ENCODE measurements around the gene HCN2. TPM values are rescaled to one million over a fixed set of nuclear protein-coding genes. Genes with fewer than 3 reads are reported as not detected.

Gene HCN2
- total RNA-seq, 1 experiment from 2014 or later, result 0.04 TPM

DNA sequence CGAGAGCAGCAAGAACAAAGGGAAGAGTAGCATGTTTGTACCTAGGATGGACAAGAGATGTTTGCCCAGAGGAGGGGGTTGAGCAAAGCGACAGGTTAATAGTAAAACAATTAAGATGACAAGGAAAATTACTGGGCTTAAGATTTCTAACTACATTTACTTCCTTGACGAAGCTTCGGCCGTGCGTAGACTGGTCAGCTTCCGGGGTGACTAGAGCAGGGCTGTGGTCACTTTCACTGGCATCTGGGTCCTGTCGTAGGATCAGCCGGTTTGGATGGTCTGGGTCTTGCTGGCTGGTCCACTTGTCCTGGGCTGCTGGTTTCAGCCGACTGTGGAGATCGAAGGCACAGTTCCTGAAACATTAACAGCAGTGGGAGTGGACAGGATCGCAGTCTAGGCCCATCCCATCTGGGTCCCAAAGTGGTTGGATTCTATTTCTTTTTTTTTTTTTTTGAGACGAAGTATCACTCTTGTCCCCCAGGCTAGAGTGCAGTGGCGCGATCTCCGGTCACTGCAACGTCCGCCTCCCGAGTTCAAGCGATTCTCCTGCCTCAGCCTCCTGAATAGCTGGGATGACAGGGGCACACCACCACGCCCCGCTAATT lies 22.3 kb upstream of the HCN2 start:
- DNase-seq (no peak), ATAC-seq (no peak)
- H3K9me2 ChIP-seq (replicated peaks; ENCODE audit: low read length), result no peaks in the 10 kb centered on the region
- H3K9me3 ChIP-seq (ENCODE audit: low read length), result no peaks in the 10 kb centered on the region
- TF ChIP-seq EZH2phosphoT487 (IDR thresholded peaks at IDR 0.05; ENCODE audit: borderline replicate concordance, low read length), result no peak
- TF ChIP-seq, protein P1, sequence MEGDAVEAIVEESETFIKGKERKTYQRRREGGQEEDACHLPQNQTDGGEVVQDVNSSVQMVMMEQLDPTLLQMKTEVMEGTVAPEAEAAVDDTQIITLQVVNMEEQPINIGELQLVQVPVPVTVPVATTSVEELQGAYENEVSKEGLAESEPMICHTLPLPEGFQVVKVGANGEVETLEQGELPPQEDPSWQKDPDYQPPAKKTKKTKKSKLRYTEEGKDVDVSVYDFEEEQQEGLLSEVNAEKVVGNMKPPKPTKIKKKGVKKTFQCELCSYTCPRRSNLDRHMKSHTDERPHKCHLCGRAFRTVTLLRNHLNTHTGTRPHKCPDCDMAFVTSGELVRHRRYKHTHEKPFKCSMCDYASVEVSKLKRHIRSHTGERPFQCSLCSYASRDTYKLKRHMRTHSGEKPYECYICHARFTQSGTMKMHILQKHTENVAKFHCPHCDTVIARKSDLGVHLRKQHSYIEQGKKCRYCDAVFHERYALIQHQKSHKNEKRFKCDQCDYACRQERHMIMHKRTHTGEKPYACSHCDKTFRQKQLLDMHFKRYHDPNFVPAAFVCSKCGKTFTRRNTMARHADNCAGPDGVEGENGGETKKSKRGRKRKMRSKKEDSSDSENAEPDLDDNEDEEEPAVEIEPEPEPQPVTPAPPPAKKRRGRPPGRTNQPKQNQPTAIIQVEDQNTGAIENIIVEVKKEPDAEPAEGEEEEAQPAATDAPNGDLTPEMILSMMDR (conservative IDR thresholded peaks at IDR 0.05; ENCODE audit: low read depth, low read length), result no peak
- TF ChIP-seq EZH2 (IDR thresholded peaks at IDR 0.05; ENCODE audit: low read length, unreplicated experiment), result no peak
- no peak overlapping the region for H3K4me2 ChIP-seq (ENCODE audit: low read length)
- no TSS peak for BruUV-seq (replicated peaks)
- H3F3A ChIP-seq (ENCODE audit: low read length, unreplicated experiment), result no peaks in the 10 kb centered on the region
- no peaks in the 10 kb centered on the region for H3K4me1 ChIP-seq (ENCODE audit: insufficient read depth, low read length)
- H2AFZ ChIP-seq (ENCODE audit: low read length), result no peak overlapping the region
- H3K27me3 ChIP-seq (ENCODE audit: low read length), result no peaks in the 10 kb centered on the region
- no peak overlapping the region for H3K9ac ChIP-seq (ENCODE audit: low read length)
- ChIA-PET POLR2A (ENCODE audit: unreplicated experiment) (no interaction called here), CTCF (no interaction called here)
- no peak overlapping the region for H3K27ac ChIP-seq (ENCODE audit: low read length)
- H3K4me3 ChIP-seq (ENCODE audit: low read length), result no peak overlapping the region
- peaks cover under 1% of the 10 kb centered on the region for H3K79me2 ChIP-seq (ENCODE audit: low read length)
- H4K20me1 ChIP-seq (ENCODE audit: low read length), result no peaks in the 10 kb centered on the region
- H3K36me3 ChIP-seq (ENCODE audit: low read depth, low read length), result no peaks in the 10 kb centered on the region
- intact Hi-C loops (cut with micrococcal nuclease), result no loop called here

DNA sequence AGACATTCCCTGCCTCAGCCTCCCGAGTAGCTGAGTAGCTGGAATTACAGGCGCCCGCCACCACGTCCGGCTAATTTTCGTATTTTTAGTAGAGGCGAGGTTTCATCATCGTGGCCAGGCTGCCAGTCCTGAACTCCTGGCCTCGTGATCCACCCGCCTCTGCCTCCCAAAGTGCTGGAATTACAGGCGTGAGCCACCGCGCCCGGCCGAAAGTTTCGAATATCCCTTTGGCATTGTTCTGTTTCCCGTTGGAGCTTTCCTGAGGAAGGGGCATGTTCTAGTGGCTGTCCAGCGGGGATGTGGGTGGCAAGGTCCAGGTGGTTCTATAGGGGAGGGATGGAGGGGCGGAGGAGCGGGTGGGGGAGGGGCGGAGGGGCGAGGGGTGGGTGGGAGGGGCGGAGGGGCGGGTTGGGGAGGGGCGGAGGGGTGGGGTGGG lies 19.4 kb upstream of the HCN2 start:
- H4K20me1 ChIP-seq (ENCODE audit: low read length), result peaks cover 21% of the 10 kb centered on the region
- intact Hi-C loops (cut with micrococcal nuclease), result loop anchor here (10.0 kb wide), 1 partner anchor 65 kb away; the partner anchor contains the start of genes FGF22 and POLRMT
- H3K9me2 ChIP-seq (replicated peaks; ENCODE audit: low read length), result no peaks in the 10 kb centered on the region
- no peak overlapping the region for H3K4me3 ChIP-seq (ENCODE audit: low read length)
- no peaks in the 10 kb centered on the region for H3K36me3 ChIP-seq (ENCODE audit: low read depth, low read length)
- H3K27me3 ChIP-seq (ENCODE audit: low read length), result no peaks in the 10 kb centered on the region
- no peaks in the 10 kb centered on the region for H3K9me3 ChIP-seq (ENCODE audit: low read length)
- H3K4me1 ChIP-seq (ENCODE audit: insufficient read depth, low read length), result peaks cover 5% of the 10 kb centered on the region; the same call in 1 of the 2 replicates
- no peak for DNase-seq
- no peak overlapping the region for H3K27ac ChIP-seq (ENCODE audit: low read length)
- CTCF ChIA-PET, result no interaction called here
- H3K9ac ChIP-seq (ENCODE audit: low read length), result no peak overlapping the region
- POLR2A ChIA-PET (ENCODE audit: unreplicated experiment), result no interaction called here
- TF ChIP-seq EZH2phosphoT487 (IDR thresholded peaks at IDR 0.05; ENCODE audit: borderline replicate concordance, low read length) (no peak), EZH2 (IDR thresholded peaks at IDR 0.05; ENCODE audit: low read length, unreplicated experiment) (no peak)
- TF ChIP-seq, protein P1 (conservative IDR thresholded peaks at IDR 0.05; ENCODE audit: low read depth, low read length), result no peak
- H3K4me2 ChIP-seq (ENCODE audit: low read length), result no peak overlapping the region
- ATAC-seq, result no peak
- no TSS peak for BruUV-seq (replicated peaks)
- no peaks in the 10 kb centered on the region for H3F3A ChIP-seq (ENCODE audit: low read length, unreplicated experiment)
- peaks cover 29% of the 10 kb centered on the region for H3K79me2 ChIP-seq (ENCODE audit: low read length)
- no peak overlapping the region for H2AFZ ChIP-seq (ENCODE audit: low read length)

DNA sequence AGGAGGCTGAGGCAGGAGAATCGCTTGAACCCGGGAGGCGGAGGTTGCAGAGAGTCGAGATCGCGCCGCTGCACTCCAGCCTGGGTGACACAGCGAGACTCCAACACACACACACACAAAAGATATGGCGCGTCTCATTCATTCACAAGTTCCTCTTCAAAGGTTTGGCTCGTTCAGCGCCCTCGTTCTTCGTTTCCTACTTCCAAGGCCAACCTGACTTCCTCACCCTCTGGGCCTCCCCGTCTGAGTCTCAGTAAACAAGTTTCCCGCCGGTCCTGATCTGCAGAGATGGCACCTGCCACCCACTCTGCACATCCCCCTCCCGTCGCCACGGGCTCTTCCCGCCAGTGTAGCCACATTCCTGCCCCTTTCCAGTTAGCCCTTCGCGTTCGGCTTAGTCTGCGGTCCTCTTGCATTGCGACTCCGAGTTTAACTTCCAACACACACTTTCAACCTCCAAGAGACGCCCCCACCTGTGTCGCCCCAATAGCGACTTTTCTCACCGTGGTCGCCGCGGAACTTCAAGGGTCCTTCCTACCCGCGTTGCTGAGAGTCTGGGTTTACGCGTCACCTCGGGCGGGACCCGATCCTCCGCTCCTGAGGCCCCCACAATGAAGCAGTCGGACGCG lies 18.6 kb upstream of the HCN2 start:
- TF ChIP-seq, protein P1 (conservative IDR thresholded peaks at IDR 0.05; ENCODE audit: low read depth, low read length), result no peak
- TF ChIP-seq EZH2 (IDR thresholded peaks at IDR 0.05; ENCODE audit: low read length, unreplicated experiment) (no peak), EZH2phosphoT487 (IDR thresholded peaks at IDR 0.05; ENCODE audit: borderline replicate concordance, low read length) (no peak)
- DNase-seq, result peak; percentile 68
- BruUV-seq (replicated peaks), result TSS peak; percentile 82

More for the DNA sequence above, 18.6 kb upstream of the HCN2 start:
- intact Hi-C loops (cut with micrococcal nuclease), result loop anchor here (10.0 kb wide), 1 partner anchor 64 kb away; the partner anchor contains the start of genes FGF22 and POLRMT
- peaks cover 26% of the 10 kb centered on the region for H4K20me1 ChIP-seq (ENCODE audit: low read length)
- no peaks in the 10 kb centered on the region for H3K36me3 ChIP-seq (ENCODE audit: low read depth, low read length)
- ATAC-seq, result peak; percentile 13
- H3K79me2 ChIP-seq (ENCODE audit: low read length), result peaks cover 36% of the 10 kb centered on the region
- no peaks in the 10 kb centered on the region for H3K9me3 ChIP-seq (ENCODE audit: low read length)
- peak overlapping the region; percentile 68 for H2AFZ ChIP-seq (ENCODE audit: low read length)
- ChIA-PET POLR2A (ENCODE audit: unreplicated experiment) (no interaction called here), CTCF (interaction anchor here (0.5 kb wide), 1 partner anchor 199 kb away, joined by 7 read pairs; no protein-coding TSS in a partner anchor)
- peak overlapping the region; percentile 44 for H3K27ac ChIP-seq (ENCODE audit: low read length)
- peak overlapping the region; percentile 72 for H3K4me3 ChIP-seq (ENCODE audit: low read length)
- H3K9ac ChIP-seq (ENCODE audit: low read length), result peak overlapping the region; percentile 64
- no peaks in the 10 kb centered on the region for H3F3A ChIP-seq (ENCODE audit: low read length, unreplicated experiment)
- no peaks in the 10 kb centered on the region for H3K9me2 ChIP-seq (replicated peaks; ENCODE audit: low read length)
- peaks cover 10% of the 10 kb centered on the region for H3K4me1 ChIP-seq (ENCODE audit: insufficient read depth, low read length)
- peak overlapping the region; percentile 86 for H3K4me2 ChIP-seq (ENCODE audit: low read length)
- H3K27me3 ChIP-seq (ENCODE audit: low read length), result no peaks in the 10 kb centered on the region
